ENCODE measurements around the gene NAPB.

NAPB gene

GRCh38 chr20:23381876-23382275 lies 39.4 kb downstream of the NAPB start:
- no peaks in the 10 kb centered on the region for H3K27me3 ChIP-seq (ENCODE audit: insufficient read depth, low read length, poor library complexity, severe bottlenecking)
- no peak overlapping the region for H2AFZ ChIP-seq (ENCODE audit: low read length)
- H3K79me2 ChIP-seq (ENCODE audit: insufficient read depth, low read length) = no peaks in the 10 kb centered on the region
- H3K9ac ChIP-seq (ENCODE audit: low read depth, low read length, poor library complexity, severe bottlenecking) = no peak overlapping the region
- no peak for TF ChIP-seq EZH2phosphoT487 (IDR thresholded peaks at IDR 0.05; ENCODE audit: borderline replicate concordance)
- no peak for TF ChIP-seq CTCF (conservative IDR thresholded peaks at IDR 0.05; ENCODE audit: low read length)
- H3K4me1 ChIP-seq (ENCODE audit: insufficient read depth, low read length, poor library complexity, severe bottlenecking) = peaks cover 7% of the 10 kb centered on the region
- no peaks in the 10 kb centered on the region for H3K9me2 ChIP-seq (replicated peaks; ENCODE audit: low read depth, low read length)
- H3K4me2 ChIP-seq (ENCODE audit: low read depth, low read length, poor library complexity, severe bottlenecking) = no peak overlapping the region
- H3K9me3 ChIP-seq (ENCODE audit: insufficient read depth, low read depth, low read length) = no peaks in the 10 kb centered on the region
- H3F3A ChIP-seq (ENCODE audit: low read depth) = no peaks in the 10 kb centered on the region
- no peak overlapping the region for H3K4me3 ChIP-seq (ENCODE audit: low read length, poor library complexity, severe bottlenecking)
- peaks cover 63% of the 10 kb centered on the region; the same call in 1 of the 2 replicates for H3K36me3 ChIP-seq (ENCODE audit: insufficient read depth, low read length)
- H4K20me1 ChIP-seq (ENCODE audit: insufficient read depth, low read length, poor library complexity, severe bottlenecking) = no peaks in the 10 kb centered on the region

- Histone ChIP-seq H3K4me3 (ENCODE audit: low read length, poor library complexity, severe bottlenecking) (no peak overlapping the region), H3K9me3 (ENCODE audit: insufficient read depth, low read depth, low read length) (no peaks in the 10 kb centered on the region), H3K79me2 (ENCODE audit: insufficient read depth, low read length) (no peaks in the 10 kb centered on the region), H3K36me3 (ENCODE audit: insufficient read depth, low read length) (peaks cover 79% of the 10 kb centered on the region), H3K9ac (ENCODE audit: low read depth, low read length, poor library complexity, severe bottlenecking) (no peak overlapping the region), H3F3A (ENCODE audit: low read depth) (no peaks in the 10 kb centered on the region), H3K9me2 (replicated peaks; ENCODE audit: low read depth, low read length) (no peaks in the 10 kb centered on the region), H3K27me3 (ENCODE audit: insufficient read depth, low read length, poor library complexity, severe bottlenecking) (no peaks in the 10 kb centered on the region), H3K4me2 (ENCODE audit: low read depth, low read length, poor library complexity, severe bottlenecking) (no peak overlapping the region), H2AFZ (ENCODE audit: low read length) (no peak overlapping the region), H3K4me1 (ENCODE audit: insufficient read depth, low read length, poor library complexity, severe bottlenecking) (peaks cover 7% of the 10 kb centered on the region), H4K20me1 (ENCODE audit: insufficient read depth, low read length, poor library complexity, severe bottlenecking) (no peaks in the 10 kb centered on the region)
- TF ChIP-seq EZH2phosphoT487 (IDR thresholded peaks at IDR 0.05; ENCODE audit: borderline replicate concordance) (no peak), CTCF (conservative IDR thresholded peaks at IDR 0.05; ENCODE audit: low read length) (no peak)
These were observed 41.5 kb downstream of the NAPB start for GRCh38 chr20:23379772-23380171.

- Histone ChIP-seq H3F3A (ENCODE audit: low read depth) (no peaks in the 10 kb centered on the region), H3K27me3 (ENCODE audit: insufficient read depth, low read length, poor library complexity, severe bottlenecking) (no peaks in the 10 kb centered on the region), H3K4me3 (ENCODE audit: low read length, poor library complexity, severe bottlenecking) (no peak overlapping the region), H3K36me3 (ENCODE audit: insufficient read depth, low read length) (peaks cover 88% of the 10 kb centered on the region), H2AFZ (ENCODE audit: low read length) (no peak overlapping the region), H3K4me1 (ENCODE audit: insufficient read depth, low read length, poor library complexity, severe bottlenecking) (no peaks in the 10 kb centered on the region), H3K79me2 (ENCODE audit: insufficient read depth, low read length) (no peaks in the 10 kb centered on the region), H4K20me1 (ENCODE audit: insufficient read depth, low read length, poor library complexity, severe bottlenecking) (no peaks in the 10 kb centered on the region), H3K9ac (ENCODE audit: low read depth, low read length, poor library complexity, severe bottlenecking) (no peak overlapping the region), H3K9me2 (replicated peaks; ENCODE audit: low read depth, low read length) (no peaks in the 10 kb centered on the region), H3K4me2 (ENCODE audit: low read depth, low read length, poor library complexity, severe bottlenecking) (no peak overlapping the region), H3K9me3 (ENCODE audit: insufficient read depth, low read depth, low read length) (no peaks in the 10 kb centered on the region)
- no peak for TF ChIP-seq CTCF (conservative IDR thresholded peaks at IDR 0.05; ENCODE audit: low read length)
- TF ChIP-seq EZH2phosphoT487 (IDR thresholded peaks at IDR 0.05; ENCODE audit: borderline replicate concordance) = no peak
These were observed 45.5 kb downstream of the NAPB start for GRCh38 chr20:23375827-23376226.
